Kidney tubule cell (primary cell): ENCODE data around the gene OR52M1.
"Not testable (repeated sequence)": the region's sequence is repeated elsewhere in the genome, so short reads cannot be mapped to it uniquely, and the experiment has no call there.

Experiments used
- DNase-seq: peaks from one replicate; pipeline ENCODE4 v3.0.0-alpha.2; 2018; ENCODE audit warnings: low spot score

OR52M1 gene

GRCh38 chr11:4544891-4545290 is at the start of gene OR52M1:
Gene OR52M1, plus strand, starts transcription at chr11:4545191. Its CDS starts 0 bp downstream, at chr11:4545191.
- no peak for DNase-seq

- no peak for DNase-seq
These were observed 49.5 kb upstream of the OR52M1 start for GRCh38 chr11:4495487-4495886.

GRCh38 chr11:4495986-4496385 is 49.0 kb upstream of the OR52M1 start:
- DNase-seq, result peak; percentile 42

- no peak for DNase-seq
These were observed 48.3 kb upstream of the OR52M1 start for GRCh38 chr11:4496557-4497248.

GRCh38 chr11:4508886-4509285 is 36.1 kb upstream of the OR52M1 start:
- no peak for DNase-seq

- no peak for DNase-seq
These were observed 33.4 kb upstream of the OR52M1 start for GRCh38 chr11:4511282-4512245.

- no peak for DNase-seq
These were observed 30.8 kb upstream of the OR52M1 start for GRCh38 chr11:4514196-4514595.

- DNase-seq, result no peak
These were observed 22.7 kb upstream of the OR52M1 start for GRCh38 chr11:4522339-4522738.

GRCh38 chr11:4522752-4523151 is 22.2 kb upstream of the OR52M1 start:
- DNase-seq, result no peak

- DNase-seq, result no peak
These were observed 21.3 kb upstream of the OR52M1 start for GRCh38 chr11:4523666-4524065.

- no peak for DNase-seq
These were observed 17.1 kb upstream of the OR52M1 start for GRCh38 chr11:4527926-4528325.

GRCh38 chr11:4531686-4532085 is 13.3 kb upstream of the OR52M1 start:
- not testable (repeated sequence) for DNase-seq

GRCh38 chr11:4539603-4540219 is 5.3 kb upstream of the OR52M1 start:
- peak; percentile 35 for DNase-seq

- DNase-seq, result no peak
These were observed 3.9 kb upstream of the OR52M1 start for GRCh38 chr11:4541071-4541470.

GRCh38 chr11:4543561-4543960 is 1.4 kb upstream of the OR52M1 start:
- peak; percentile 45 for DNase-seq

GRCh38 chr11:4546878-4547277 is 1.9 kb downstream of the OR52M1 start:
- peak; percentile 63 for DNase-seq

GRCh38 chr11:4547416-4547815 is 2.4 kb downstream of the OR52M1 start:
- DNase-seq, result no peak

GRCh38 chr11:4551346-4551979 is 6.5 kb downstream of the OR52M1 start:
- DNase-seq, result peak; percentile 14

- no peak for DNase-seq
These were observed 14.8 kb downstream of the OR52M1 start for GRCh38 chr11:4559527-4560440.

GRCh38 chr11:4560467-4560866 is 15.5 kb downstream of the OR52M1 start:
- no peak for DNase-seq

GRCh38 chr11:4565371-4565770 is 20.4 kb downstream of the OR52M1 start:
- no peak for DNase-seq
